22Rv1 (cell line): ENCODE data around the gene NPFF.

Source experiments
- CTCF ChIP-seq: fragments of 450-650 bp; IDR thresholded peaks from 2 replicates; pipeline ENCODE4 v1.5.1; 2017; ENCODE audit warnings: mild to moderate bottlenecking
- ZFX ChIP-seq: fragments of 450-650 bp; IDR thresholded peaks from 2 replicates; pipeline ENCODE4 v1.6.1; 2017; ENCODE audit warnings: antibody characterized with exemption, borderline replicate concordance

- no peak for TF ChIP-seq CTCF
- TF ChIP-seq ZFX = no peak
Observed at GRCh38 chr12:53478865-53479264, 28.4 kb downstream of the NPFF start.
